Lung (tissue), 12 donors: ENCODE measurements around the gene PIGU. TPM values are rescaled to one million over a fixed set of nuclear protein-coding genes. Genes with fewer than 3 reads are reported as not detected.
A peak's percentile ranks its signal among the peaks of the same experiment; 100 is the strongest.
"Not testable (repeated sequence)": the region's sequence is repeated elsewhere in the genome, so short reads cannot be mapped to it uniquely, and the experiment has no call there.

Experiments
- ATAC-seq: fragments of 200-7000 bp; cut with Tn5 transposase; one replicate; pipeline ENCODE4 v1.9.1; 2020; ENCODE audit warnings: moderate number of reproducible peaks; ENCODE audit not compliant: insufficient read depth, low FRiP score
- DNase-seq, 3 donors: peaks; one replicate each; pipeline ENCODE4 v3.0.0-alpha.2; 2013 to 2017
- H3K27ac ChIP-seq, 2 donors: one replicate each; pipeline ENCODE4 v1.5.1; 2013; ENCODE audit warnings: mild to moderate bottlenecking in 2 of 2, moderate library complexity in 2 of 2, control low read depth in 1 of 2, inconsistent platforms in 1 of 2, low read depth in 1 of 2, low read length in 1 of 2
- H3K27me3 ChIP-seq, 3 donors: one replicate each; pipeline ENCODE4 v1.5.1; 2013; ENCODE audit warnings: low read length in 2 of 3; ENCODE audit not compliant: control insufficient read depth in 3 of 3, insufficient read depth in 3 of 3
- H3K36me3 ChIP-seq, 4 donors: one replicate each; pipeline ENCODE4 v1.5.1; 2013; ENCODE audit warnings: low read length in 4 of 4, mild to moderate bottlenecking in 1 of 4, moderate library complexity in 1 of 4; ENCODE audit not compliant: control insufficient read depth in 4 of 4, insufficient read depth in 4 of 4
- H3K4me1 ChIP-seq, 5 donors: one replicate each; pipeline ENCODE4 v1.5.1; 2013; ENCODE audit warnings: low read length in 5 of 5, mild to moderate bottlenecking in 2 of 5, moderate library complexity in 1 of 5; ENCODE audit not compliant: control insufficient read depth in 5 of 5, insufficient read depth in 5 of 5
- H3K4me3 ChIP-seq: one replicate; pipeline ENCODE4 v1.5.1; 2013; ENCODE audit warnings: mild to moderate bottlenecking, control low read depth, moderate library complexity
- H3K9ac ChIP-seq, 2 donors: one replicate each; pipeline ENCODE4 v1.5.1; 2013; ENCODE audit warnings: low read length in 2 of 2, control low read depth in 1 of 2; ENCODE audit not compliant: insufficient read depth in 1 of 2
- H3K9me3 ChIP-seq, 4 donors: one replicate each; pipeline ENCODE4 v1.5.1; 2013; ENCODE audit warnings: low read length in 3 of 4, mild to moderate bottlenecking in 1 of 4, moderate library complexity in 1 of 4; ENCODE audit not compliant: control insufficient read depth in 4 of 4, insufficient read depth in 3 of 4
- CTCF ChIP-seq: IDR thresholded peaks from 2 replicates; pipeline ENCODE4 v1.5.1; 2012; ENCODE audit warnings: mild to moderate bottlenecking; ENCODE audit errors: control extremely low read depth, extremely low read depth
- WGBS, 2 donors: extraction: QIAGEN DNeasy Blood & Tissue Kit; methylation state at CpG; one replicate each; pipeline ENCODE4 v1.1.7; 2013; 5-methylcytosine and 5-hydroxymethylcytosine counted together
- polyA plus RNA-seq, 2 donors: library from polyadenylated mRNA; stranded (reverse); fragments of 200-250 nt; gene quantifications; one replicate each; pipeline ENCODE4 v1.2.1, GENCODE V29; 2013
- total RNA-seq, 2 donors: library from RNA; depleted of rRNA in 1 of 2; stranded (reverse); fragments of >200 nt in 1 of 2; gene quantifications; one replicate each; pipeline ENCODE4 v1.2.1, GENCODE V29; 2014 to 2021
- donor health status: control.
- donor health status: control.
- donor health status: Bipolar disorder and iron deficiency.
- donor health status: healthy.
- donor health status: DM: yes; HTN: yes; CAD: no.

Gene PIGU
- total and polyA plus RNA-seq, 4 donors = 15.7 to 21.2 (median 20.1) TPM

GRCh38 chr20:34663213-34663943 is 13.5 kb downstream of the PIGU start:
- Histone ChIP-seq H3K4me3 (no peak overlapping the region), H3K36me3 (no peaks in the 10 kb centered on the region), H3K9me3 (no peaks in the 10 kb centered on the region), H3K27ac (no peak overlapping the region), H3K27me3 (no peaks in the 10 kb centered on the region), H3K9ac (no peak overlapping the region), H3K4me1 (no peaks in the 10 kb centered on the region)
- DNase-seq (peak in 2 of 3 donors; percentile 7 to 17), ATAC-seq (no peak)
- 78 to 82% methylated on average over 5 of the region's 5 CpGs for WGBS, 2 donors
- no peak for TF ChIP-seq CTCF

- DNase-seq, H3K4me1 ChIP-seq, ATAC-seq, H3K36me3 ChIP-seq, H3K9ac ChIP-seq, H3K4me3 ChIP-seq, H3K27me3 ChIP-seq, H3K27ac ChIP-seq, H3K9me3 ChIP-seq: not testable (repeated sequence)
- 83 to 88% methylated on average over 5 of the region's 5 CpGs for WGBS, 2 donors
Measured at GRCh38 chr20:34661811-34662210, 15.1 kb downstream of the PIGU start.

- not testable (repeated sequence) for H3K9me3 ChIP-seq, H3K4me1 ChIP-seq, H3K9ac ChIP-seq, H3K27me3 ChIP-seq, H3K27ac ChIP-seq, H3K4me3 ChIP-seq, DNase-seq, ATAC-seq, H3K36me3 ChIP-seq
- 97 to 99% methylated on average over 13 to 31 of the region's 31 CpGs for WGBS, 2 donors
Measured at GRCh38 chr20:34658654-34659053, 18.2 kb downstream of the PIGU start.

GRCh38 chr20:34654207-34654744 is 22.6 kb downstream of the PIGU start:
- Histone ChIP-seq H3K27me3 (no peaks in the 10 kb centered on the region), H3K36me3 (peaks cover 0 to 8% (median 7%) of the 10 kb centered on the region in 4 donors), H3K4me3 (no peak overlapping the region), H3K9me3 (no peaks in the 10 kb centered on the region), H3K4me1 (no peaks in the 10 kb centered on the region), H3K9ac (no peak overlapping the region), H3K27ac (no peak overlapping the region)
- no peak for DNase-seq
- no peak for ATAC-seq
- 91 to 96% methylated on average over 7 of the region's 7 CpGs for WGBS, 2 donors
- TF ChIP-seq CTCF = no peak
